Measurements from ENCODE around the gene COL1A2.
A peak's percentile ranks its signal among the peaks of the same experiment; 100 is the strongest.

Gene COL1A2

DNA sequence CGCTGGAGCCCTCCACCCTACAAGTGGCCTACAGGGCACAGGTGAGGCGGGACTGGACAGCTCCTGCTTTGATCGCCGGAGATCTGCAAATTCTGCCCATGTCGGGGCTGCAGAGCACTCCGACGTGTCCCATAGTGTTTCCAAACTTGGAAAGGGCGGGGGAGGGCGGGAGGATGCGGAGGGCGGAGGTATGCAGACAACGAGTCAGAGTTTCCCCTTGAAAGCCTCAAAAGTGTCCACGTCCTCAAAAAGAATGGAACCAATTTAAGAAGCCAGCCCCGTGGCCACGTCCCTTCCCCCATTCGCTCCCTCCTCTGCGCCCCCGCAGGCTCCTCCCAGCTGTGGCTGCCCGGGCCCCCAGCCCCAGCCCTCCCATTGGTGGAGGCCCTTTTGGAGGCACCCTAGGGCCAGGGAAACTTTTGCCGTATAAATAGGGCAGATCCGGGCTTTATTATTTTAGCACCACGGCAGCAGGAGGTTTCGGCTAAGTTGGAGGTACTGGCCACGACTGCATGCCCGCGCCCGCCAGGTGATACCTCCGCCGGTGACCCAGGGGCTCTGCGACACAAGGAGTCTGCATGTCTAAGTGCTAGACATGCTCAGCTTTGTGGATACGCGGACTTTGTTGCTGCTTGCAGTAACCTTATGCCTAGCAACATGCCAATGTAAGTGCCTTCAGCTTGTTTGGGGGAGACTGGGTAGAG, at the start of gene COL1A2:
COL1A2 (plus strand) TSS at position 459 of the 704 bp plus-strand sequence; CDS start at position 596, 137 bp downstream.
- peak; percentile 10 for DNase-seq (ENCODE audit: low spot score)

DNA sequence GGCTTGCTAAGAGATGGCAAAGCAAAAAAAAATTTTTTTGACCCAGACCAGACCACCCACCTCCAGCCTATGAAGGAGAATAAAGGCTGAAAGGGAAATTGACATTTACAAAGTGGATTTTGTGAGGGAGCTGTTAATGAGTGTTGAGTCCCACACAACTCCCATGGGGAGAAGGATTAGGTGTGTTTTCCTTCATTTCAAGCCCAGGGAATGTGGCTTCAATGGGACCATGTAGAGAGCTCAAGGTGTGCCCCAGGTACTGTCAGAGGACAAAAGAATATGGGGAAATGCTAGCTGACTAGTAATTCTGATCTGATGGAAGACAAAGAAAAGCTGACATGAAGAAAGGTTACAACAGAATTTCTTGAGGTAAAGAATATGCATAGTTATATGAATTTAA, 48.8 kb upstream of the COL1A2 start:
- DNase-seq (ENCODE audit: low spot score) = no peak

DNA sequence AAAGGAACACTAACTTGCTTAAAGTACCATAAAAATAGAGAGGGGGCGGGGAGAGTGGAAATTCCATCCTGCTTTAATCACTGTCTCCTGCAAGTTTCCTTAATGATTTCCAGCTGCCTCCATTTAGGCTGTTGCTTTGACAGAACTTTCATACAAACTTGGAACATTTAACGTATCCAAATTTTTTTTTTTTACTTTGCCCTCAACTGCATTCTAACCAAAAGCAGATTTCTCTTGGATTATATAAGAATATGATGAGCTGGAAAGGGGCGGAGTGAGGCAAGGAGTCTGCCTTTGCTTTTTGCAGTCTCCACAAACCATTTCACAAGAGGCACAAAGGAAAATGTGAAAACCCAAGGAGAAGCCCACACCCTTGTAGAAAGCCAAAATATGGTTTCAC, 46.6 kb upstream of the COL1A2 start:
- DNase-seq (ENCODE audit: low spot score) = peak; percentile 53

DNA sequence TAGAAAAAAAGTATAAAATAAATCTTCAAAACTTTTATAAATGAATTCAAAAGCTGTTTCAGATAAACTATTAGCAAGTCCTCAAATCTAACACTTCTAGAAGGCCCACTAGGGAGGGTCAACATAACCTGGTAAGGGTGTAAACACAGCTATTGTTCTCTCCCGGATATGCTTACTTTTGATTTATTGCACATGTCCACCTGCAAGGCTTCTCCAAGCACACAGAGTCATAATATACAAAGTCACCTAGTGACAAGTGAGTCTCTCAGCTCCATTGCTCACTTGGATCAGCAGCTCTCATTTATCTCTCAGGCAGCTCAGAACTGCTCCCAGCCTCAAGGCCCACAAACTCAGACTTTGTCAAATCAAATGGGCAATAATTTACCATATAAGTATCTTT, 44.0 kb upstream of the COL1A2 start:
- peak; percentile 43 for DNase-seq (ENCODE audit: low spot score)

DNA sequence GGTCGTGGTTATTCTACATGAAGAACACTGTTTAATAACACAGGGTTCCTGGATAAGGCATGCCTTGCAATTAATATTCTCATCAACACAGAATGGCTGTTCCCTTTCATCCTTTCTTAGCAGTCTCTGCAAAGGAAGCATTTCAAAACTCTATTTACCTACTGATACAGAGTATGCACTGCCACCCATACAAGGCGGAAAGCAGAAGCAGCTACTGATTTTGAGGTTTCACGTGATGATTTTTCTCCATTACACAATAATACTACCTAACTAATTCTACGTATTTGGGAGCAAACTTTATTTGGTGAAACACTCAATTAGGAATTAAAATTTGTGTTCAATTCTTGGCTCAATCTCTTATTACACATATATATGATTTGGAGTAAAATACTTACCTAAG, 43.0 kb upstream of the COL1A2 start:
- DNase-seq (ENCODE audit: low spot score) = no peak

DNA sequence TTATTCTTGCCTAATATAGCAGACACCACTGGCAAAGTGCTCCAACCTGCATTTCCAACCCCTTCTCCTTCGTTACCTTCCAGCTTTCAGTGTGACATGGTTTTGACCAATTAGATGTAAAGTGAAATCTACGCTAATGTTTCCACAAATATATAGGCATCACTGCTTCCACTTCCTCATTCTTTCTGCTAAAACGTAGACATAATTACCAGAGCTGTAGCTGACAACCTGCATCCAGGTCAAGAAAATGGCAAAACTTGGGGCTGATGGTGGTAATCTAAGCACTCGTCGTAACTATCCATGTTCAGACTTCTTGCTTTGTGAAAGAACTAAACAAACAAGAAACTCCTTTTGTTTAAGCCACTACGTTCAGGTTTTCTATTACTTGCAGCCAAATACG, 41.8 kb upstream of the COL1A2 start:
- no peak for DNase-seq (ENCODE audit: low spot score)

DNA sequence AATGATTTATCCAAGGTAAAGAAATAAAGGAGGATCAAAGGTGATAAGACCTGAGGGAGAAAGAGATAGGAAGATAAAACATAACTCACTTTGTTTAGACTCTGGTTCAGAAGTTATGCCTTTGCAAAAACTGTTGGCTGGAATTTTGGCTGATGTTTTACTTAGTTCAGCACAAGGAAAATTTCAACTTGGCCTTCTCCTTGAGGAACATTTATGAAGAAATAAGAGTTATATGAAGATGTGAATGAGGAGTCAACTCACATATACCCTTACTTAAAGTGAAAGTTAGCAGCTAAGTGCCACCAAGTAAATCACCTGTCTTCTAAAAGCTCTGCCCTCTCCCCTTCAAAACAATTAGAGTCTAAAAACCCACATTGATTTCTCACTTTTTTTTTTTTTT, 39.7 kb upstream of the COL1A2 start:
- no peak for DNase-seq (ENCODE audit: low spot score)

DNA sequence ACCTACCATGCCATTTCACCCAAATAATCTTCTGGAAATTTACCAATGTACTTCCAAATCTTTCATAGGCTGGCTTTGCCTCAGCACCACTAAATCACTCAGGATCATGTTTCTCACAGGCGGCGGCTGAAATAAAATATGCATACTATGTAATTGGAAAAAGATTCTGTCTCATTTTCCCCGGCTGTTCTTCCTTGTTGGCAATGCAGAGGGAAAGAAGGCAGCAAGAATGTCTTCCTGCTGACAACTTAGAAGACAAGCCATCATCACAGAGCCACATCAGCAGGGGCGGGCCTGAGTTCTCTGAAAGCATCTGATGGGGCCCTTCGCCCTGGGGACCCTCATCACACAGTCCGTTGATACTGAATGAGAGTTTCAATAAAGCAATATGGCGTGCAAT, 39.2 kb upstream of the COL1A2 start:
- DNase-seq (ENCODE audit: low spot score) = no peak

DNA sequence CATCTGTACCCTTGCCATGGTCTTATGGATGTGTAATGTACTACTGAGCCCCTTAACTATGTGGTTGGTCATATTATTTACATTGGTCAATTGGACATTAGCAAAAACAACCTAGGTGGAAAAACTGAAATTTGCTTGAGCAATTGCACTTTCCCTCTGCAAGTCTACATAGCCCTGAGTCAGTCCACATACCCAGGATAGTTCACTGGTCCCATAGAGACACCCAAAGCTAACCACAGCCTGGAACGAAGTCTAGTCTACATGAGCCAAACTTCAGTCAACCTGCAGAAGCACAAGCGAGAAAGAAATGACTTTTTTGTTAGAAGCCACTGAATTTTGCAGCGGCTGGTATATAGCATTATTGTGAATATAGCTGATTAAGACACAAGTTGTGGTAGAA, 37.6 kb upstream of the COL1A2 start:
- no peak for DNase-seq (ENCODE audit: low spot score)

DNA sequence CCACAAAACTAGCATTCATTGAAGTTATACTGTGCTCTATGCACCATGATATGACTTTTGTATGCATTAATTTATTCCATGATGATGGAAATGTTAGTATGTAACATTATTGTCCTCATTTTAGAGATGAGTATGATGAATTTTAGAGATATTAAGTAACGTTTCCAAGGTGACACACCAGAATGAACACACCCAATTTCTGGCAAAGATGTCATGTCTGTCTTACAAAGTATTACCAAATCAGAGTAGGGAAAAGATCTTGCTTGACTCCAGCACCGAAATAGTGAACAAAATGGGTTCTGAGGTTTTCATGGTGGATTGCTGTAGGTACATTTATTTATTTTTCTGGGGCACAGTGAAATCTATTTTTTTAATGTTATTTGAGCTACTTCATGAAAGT, 33.8 kb upstream of the COL1A2 start:
- no peak for DNase-seq (ENCODE audit: low spot score)

DNA sequence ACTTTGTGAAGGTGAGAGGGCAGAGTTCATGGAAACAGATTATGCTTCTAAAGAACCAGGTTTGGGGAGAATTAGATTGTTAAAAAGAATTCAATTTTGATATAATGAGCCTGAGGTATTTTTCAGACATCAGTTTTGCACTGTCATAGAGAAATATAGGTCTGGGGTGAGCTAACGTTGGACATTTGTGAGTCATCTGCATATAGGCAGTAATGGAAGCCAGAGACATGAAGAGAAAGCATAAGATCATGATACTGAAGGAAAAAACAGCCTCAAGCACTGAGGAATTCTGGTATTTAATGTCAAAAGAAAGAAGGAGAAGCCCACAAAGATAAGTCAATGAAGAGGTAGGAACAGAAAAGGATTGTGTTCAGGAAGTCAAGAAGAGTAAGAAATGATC, 32.4 kb upstream of the COL1A2 start:
- DNase-seq (ENCODE audit: low spot score) = no peak

DNA sequence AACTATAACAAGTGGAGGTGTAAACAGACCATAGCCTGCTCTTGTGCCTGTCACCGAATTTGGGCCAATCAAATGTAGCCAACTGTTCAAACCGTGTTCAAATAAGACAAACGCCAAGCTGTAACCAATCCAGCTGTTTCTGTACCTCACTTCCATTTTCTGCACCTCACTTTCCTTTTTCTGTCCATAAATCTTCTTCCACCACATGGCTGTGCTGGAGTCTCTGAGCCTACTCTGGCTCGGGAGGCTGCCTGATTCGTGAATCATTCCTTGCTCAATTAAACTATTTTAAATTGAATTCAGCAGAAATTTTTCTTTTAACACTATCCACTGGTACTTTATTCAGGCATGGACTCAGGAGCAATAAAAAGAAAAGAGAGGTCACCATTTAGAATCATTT, 29.9 kb upstream of the COL1A2 start:
- DNase-seq (ENCODE audit: low spot score) = no peak

DNA sequence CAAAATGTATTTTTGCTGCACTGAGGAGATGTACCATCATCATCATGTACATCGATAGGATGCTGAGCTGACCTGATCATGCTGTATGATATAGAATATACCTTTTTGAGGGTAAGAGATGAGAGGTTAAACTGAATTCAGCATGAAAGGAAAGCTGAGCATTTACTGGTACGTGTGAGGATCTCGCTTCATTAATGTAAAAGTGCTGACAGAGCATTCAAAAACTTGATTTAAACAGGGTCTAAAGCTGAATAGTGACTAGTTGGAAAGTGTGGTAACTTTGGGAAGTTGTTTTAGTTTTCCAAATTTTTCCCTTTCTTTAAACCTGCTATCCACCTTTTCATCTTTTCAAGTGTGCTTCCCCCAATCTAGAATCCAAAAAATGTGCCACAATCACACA, 28.5 kb upstream of the COL1A2 start:
- DNase-seq (ENCODE audit: low spot score) = no peak

DNA sequence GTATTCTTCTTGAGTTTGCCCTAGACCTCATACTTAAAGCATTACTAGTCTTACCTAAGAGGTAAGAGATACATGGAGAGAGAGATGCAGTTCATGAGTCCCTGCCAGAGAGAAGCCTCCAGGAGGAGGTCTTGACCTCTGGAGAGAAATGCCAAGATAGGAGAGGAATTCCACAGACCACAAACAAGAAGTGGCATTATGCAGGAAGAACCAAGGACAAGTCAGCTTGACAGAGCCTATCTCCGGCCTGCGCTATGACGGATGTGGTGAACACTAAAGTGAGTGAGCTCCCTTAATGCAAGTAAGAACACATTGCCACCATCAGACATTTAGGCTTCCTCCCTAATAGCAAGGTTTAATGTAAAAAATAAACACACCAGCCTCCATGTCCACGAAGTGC, 27.9 kb upstream of the COL1A2 start:
- DNase-seq (ENCODE audit: low spot score) = no peak

DNA sequence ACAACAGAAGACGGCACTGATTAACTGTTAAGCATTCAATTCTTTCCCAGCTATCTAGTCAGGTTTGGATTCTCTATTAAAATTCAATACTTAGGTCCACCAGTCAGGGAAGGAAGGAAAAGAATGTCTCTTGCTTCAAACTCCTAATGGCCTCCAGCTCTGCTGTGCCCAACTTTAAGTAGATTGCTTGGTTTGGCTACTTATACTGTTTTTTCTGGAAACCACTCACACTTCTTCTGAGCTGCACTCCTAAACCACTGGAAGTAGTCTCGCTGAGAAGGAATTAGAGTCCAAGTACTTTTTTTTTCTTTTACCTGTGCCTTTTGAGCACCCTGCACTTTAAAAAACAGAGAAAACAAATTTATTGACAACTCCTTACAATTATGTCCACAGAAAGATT, 26.7 kb upstream of the COL1A2 start:
- no peak for DNase-seq (ENCODE audit: low spot score)

DNA sequence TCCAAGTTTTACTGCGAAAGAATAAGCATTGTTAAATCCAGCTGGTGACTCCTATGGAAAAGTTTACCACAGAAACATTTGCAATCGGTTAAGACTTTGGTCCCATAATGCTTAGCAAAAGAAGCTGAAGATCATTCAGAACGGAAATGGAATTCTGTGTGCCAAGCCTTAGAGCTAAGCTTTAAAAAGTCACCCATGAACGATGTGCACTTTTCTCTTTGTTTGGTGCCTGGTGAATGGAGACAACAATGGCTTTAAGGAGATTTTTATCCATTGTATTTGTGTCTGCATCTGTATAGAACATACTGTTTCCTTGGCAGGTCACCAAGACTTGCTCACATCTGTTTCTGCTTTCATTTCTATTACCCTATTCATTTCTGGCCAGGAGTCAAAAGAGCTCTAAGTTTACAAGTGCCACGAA, 26.3 kb upstream of the COL1A2 start:
- DNase-seq (ENCODE audit: low spot score) = no peak

DNA sequence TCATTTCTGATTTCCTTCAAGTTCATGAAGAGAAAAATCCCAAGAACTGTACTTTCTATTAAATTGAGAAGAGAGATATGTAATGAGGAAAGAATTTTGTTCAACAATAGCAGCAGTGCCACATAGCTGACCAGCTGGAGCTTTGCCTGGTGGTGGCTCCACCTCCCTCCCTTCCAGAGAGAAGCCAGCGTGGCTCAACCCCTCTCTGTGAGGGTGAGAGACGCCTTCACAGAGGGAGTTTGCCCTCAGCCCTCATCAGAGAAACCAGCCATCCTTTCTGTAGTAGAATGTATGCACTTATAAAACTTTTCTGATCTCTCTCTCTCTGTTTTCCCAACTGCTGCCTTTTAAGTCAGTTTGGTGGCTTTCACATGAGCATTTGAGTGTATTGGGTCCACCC, 20.5 kb upstream of the COL1A2 start:
- peak; percentile 44 for DNase-seq (ENCODE audit: low spot score)

DNA sequence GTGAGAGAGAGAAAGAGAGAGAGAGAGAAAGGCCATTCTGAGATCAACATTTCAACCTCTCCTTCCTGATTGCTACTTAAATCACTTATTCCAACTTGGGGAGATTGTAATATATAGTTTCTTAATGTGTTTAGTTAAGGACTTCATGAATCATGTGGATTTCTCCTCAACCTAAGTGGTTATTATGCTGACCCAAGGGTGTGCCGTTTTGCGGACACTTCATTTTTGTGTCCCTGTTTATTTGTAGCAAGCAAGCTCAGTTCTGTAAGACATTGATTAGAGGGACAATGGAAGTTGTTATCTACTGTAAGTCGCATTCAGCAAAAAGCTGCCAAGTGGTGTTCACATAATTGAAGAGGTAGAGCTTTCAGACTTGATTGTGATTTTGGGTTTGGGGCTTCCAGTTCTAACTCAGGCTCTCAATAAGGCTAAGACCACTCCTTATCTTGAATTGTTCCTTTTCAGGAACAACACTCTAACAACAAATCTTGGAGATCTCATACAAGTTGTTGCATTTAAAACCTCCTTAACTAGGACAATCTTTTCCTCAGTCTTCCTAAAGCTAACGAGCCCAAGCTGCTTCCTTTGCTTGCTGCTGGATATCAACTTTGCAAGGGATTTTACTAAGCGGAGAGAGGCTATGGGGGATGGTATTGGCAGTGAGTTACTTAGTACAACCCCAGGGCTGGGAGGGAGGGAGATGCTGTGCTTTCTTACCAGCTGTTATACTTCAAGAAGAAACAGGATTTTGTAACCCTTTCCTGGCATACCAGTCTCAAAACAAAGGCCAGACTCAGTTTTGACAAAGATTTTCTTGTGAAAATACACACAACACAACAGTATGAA, 19.8 kb upstream of the COL1A2 start:
- no peak for DNase-seq (ENCODE audit: low spot score)

DNA sequence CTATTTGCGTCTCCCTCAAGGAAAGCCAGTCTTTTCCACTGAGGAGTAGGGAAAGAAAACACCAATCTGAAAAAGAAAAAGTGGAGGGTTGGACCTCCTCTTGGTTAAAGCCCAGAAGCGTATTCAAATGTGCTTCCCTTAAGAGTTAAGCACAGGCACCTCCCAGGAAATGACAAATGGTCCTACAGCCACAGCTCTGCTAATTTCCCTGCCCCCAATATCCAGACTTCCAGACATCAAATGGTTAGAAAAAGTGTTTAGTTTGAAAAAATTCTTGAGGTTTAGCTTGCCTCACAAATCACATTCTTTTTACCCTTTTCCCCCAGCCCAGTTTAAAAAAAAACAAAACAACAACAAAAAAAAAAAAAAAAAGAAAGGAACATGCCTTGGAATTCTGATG, 19.0 kb upstream of the COL1A2 start:
- DNase-seq (ENCODE audit: low spot score) = peak; percentile 38

DNA sequence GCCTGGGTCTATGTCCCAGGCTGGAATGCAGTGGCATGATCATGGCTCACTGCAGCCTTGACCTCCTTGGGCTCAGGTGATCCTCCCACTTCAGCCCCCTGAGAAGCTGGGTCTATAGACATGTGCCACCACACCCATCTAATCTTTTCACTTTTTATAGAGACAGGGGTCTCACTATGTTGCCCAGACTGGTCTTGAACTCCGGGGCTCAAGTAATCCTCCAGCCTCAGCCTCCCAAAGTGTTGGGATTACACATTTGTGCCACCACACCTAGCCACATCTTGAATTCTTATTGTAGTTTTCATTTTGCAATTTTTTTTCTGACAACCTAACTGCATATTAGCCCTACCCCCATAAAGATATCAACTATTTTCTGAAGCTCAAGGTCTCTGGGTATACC, 18.4 kb upstream of the COL1A2 start:
- DNase-seq (ENCODE audit: low spot score) = no peak

DNA sequence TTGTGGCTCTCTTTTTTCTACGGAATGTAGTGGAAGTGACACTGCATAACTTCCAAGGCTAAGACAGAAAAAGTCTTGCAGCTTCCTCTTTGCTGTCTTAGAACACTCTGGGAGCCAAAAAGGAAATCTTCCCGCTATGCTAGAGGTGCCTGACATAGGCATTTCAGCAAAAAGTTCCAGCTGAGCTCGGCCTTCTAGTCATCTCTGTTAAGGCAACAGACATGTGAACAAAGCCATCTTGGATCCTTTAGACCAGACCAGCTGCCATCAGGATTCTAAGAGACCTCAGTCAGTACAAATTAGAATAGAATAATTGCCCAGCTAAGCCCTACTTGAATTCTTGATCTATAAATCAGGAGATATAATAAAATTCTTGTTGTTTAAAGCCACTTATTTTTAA, 16.3 kb upstream of the COL1A2 start:
- DNase-seq (ENCODE audit: low spot score) = no peak

DNA sequence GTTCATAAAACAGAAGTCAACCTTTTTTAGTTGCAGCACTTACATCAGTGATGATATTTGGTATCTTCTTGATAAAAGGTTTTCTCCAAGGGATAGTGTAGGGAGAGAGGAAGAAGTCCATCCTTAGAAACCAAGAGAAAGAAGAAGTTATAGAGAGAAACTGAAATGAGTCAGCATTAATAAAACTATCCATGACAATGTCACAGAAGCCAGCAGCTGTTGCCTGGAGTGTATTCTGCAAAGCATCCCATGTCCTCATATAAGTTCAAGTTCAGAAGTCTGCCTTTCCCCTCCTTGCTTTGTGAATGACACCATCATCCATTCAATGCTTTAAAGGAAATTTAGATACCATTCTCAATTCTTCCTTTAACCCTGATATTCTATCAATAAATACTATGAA, 14.4 kb upstream of the COL1A2 start:
- DNase-seq (ENCODE audit: low spot score) = no peak

DNA sequence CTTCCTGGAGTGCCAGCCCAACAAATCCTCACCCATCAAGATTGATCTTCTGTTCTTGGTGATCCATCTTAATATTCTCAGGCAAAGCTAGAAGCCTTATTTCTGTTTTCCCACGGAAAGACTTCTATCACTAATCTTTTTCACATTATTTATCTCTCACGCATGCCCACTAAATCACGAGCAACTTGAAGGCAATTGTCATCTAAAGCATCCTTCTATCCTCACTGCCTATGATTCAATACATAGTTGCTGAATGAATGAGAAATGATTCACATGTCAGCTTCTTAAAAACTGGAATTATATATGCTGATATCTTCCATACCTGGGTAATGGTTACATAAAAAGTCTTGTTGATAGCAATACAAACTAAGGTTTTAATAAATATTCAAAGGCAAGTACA, 12.6 kb upstream of the COL1A2 start:
- DNase-seq (ENCODE audit: low spot score) = peak; percentile 22

DNA sequence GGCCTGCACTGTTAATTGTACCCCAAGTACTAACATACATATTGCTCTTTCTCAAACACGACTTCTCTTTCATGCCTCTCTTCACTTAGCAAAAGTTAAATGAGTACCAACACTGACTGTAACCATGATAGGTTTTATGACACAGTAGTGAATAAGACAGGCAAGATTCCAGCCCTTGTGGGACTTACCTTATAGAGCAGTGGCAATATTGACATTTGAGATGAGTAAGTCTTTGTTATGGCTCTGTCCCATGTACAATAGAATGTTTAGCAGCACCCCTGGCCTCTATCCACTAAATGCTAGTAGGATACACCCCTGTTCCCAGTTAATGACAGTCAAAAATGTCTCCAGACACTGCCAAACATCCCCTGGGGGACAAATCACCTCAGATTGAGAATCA, 11.9 kb upstream of the COL1A2 start:
- DNase-seq (ENCODE audit: low spot score) = peak; percentile 48

Measured in kidney tubule cell (primary cell).